IMR-90 (cell line): ENCODE results near the gene ALLC. TPM values are rescaled to one million over a fixed set of nuclear protein-coding genes. Genes with fewer than 3 reads are reported as not detected.

Experiments
- ATAC-seq: fragments of 200-7000 bp; cut with Tn5 transposase; 2 replicates; pipeline ENCODE4 v1.9.1; 2020; ENCODE audit warnings: low read depth, mild to moderate bottlenecking, moderate library complexity
- BruUV-seq: library from RNA; stranded (reverse); fragments of 400-500 nt; replicated peaks from 2 replicates; lab custom pipeline; 2021; lab: Mats Ljungman, UMichigan
- CTCF ChIA-PET: fragments of 300-600 bp; formaldehyde crosslinking; extraction: SDS; loops from one replicate; lab custom pipeline; 2021; ENCODE audit warnings: antibody characterized with exemption; lab: Yijun Ruan, JAX
- POLR2A ChIA-PET: fragments of 300-600 bp; sonication (Branson Sonifier 250); formaldehyde crosslinking; loops from one replicate; lab custom pipeline; 2022; ENCODE audit warnings: antibody characterized with exemption; ENCODE audit not compliant: unreplicated experiment; lab: Charles Lee
- DNase-seq: peaks from one replicate; pipeline ENCODE4 v3.0.0; 2013
- H2AFZ ChIP-seq: replicated peaks from 2 replicates; pipeline ENCODE3; 2013; ENCODE audit warnings: low read length, mild to moderate bottlenecking; ENCODE audit not compliant: poor library complexity
- H2AK5ac ChIP-seq: 2 replicates; pipeline ENCODE4 v1.6.1; 2013; ENCODE audit warnings: low read depth, low read length, inconsistent platforms
- H2AK9ac ChIP-seq: replicated peaks from 2 replicates; pipeline ENCODE3; 2013; ENCODE audit warnings: mild to moderate bottlenecking, low read depth, low read length, moderate library complexity; ENCODE audit not compliant: poor library complexity
- H2BK120ac ChIP-seq: 2 replicates; pipeline ENCODE4 v1.6.1; 2013; ENCODE audit warnings: low read depth, low read length, inconsistent platforms
- H2BK15ac ChIP-seq: 3 replicates; pipeline ENCODE4 v1.6.1; 2013; ENCODE audit warnings: low read depth, low read length, inconsistent platforms
- H2BK20ac ChIP-seq: 2 replicates; pipeline ENCODE4 v1.6.1; 2013; ENCODE audit warnings: low read depth, mild to moderate bottlenecking, inconsistent platforms, low read length, moderate library complexity
- H2BK5ac ChIP-seq: 2 replicates; pipeline ENCODE4 v1.6.1; 2013; ENCODE audit warnings: mild to moderate bottlenecking, low read depth, low read length, inconsistent platforms; ENCODE audit not compliant: poor library complexity, severe bottlenecking
- H3K14ac ChIP-seq: replicated peaks from 2 replicates; pipeline ENCODE4 v1.6.1; 2013; ENCODE audit warnings: low read depth, low read length, inconsistent platforms
- H3K18ac ChIP-seq: 2 replicates; pipeline ENCODE4 v1.6.1; 2013; ENCODE audit warnings: low read depth, low read length, control low read depth
- H3K23ac ChIP-seq: 2 replicates; pipeline ENCODE4 v1.6.1; 2013; ENCODE audit warnings: low read depth, low read length, inconsistent platforms
- H3K27ac ChIP-seq: 2 replicates; pipeline ENCODE4 v1.5.1; 2013; ENCODE audit warnings: mild to moderate bottlenecking, control low read depth, low read length; ENCODE audit not compliant: insufficient read depth
- H3K27me3 ChIP-seq: 2 replicates; pipeline ENCODE4 v1.6.1; 2013; ENCODE audit warnings: low read length; ENCODE audit not compliant: control insufficient read depth, insufficient read depth
- H3K36me3 ChIP-seq: 2 replicates; pipeline ENCODE4 v1.6.1; 2013; ENCODE audit warnings: low read length, mixed read lengths; ENCODE audit not compliant: control insufficient read depth, insufficient read depth
- H3K4ac ChIP-seq: 2 replicates; pipeline ENCODE4 v1.6.1; 2013; ENCODE audit warnings: low read depth, low read length, inconsistent platforms
- H3K4me1 ChIP-seq: 2 replicates; pipeline ENCODE4 v1.6.1; 2013; ENCODE audit warnings: low read length, mixed read lengths; ENCODE audit not compliant: control insufficient read depth, insufficient read depth
- H3K4me2 ChIP-seq: 2 replicates; pipeline ENCODE4 v1.6.1; 2013; ENCODE audit warnings: low read depth, mild to moderate bottlenecking, control low read depth, low read length, moderate library complexity
- H3K4me3 ChIP-seq: 2 replicates; pipeline ENCODE4 v1.5.1; 2013; ENCODE audit warnings: low read depth, mild to moderate bottlenecking, control low read depth, low read length, moderate library complexity; ENCODE audit not compliant: insufficient read depth
- H3K56ac ChIP-seq: 2 replicates; pipeline ENCODE4 v1.6.1; 2013; ENCODE audit warnings: low read length, inconsistent platforms; ENCODE audit not compliant: insufficient read depth; ENCODE audit errors: extremely low read depth
- H3K79me1 ChIP-seq, 2 experiments: 2 replicates each; pipeline ENCODE4 v1.6.1; 2013; ENCODE audit warnings: low read length in 2 of 2, inconsistent platforms in 1 of 2, low read depth in 1 of 2
- H3K9ac ChIP-seq: 2 replicates; pipeline ENCODE4 v1.6.1; 2013; ENCODE audit warnings: low read depth, low read length, control low read depth
- H3K9me1 ChIP-seq: 2 replicates; pipeline ENCODE4 v1.6.1; 2013; ENCODE audit warnings: low read length, inconsistent platforms; ENCODE audit not compliant: insufficient read depth
- H3K9me3 ChIP-seq: 2 replicates; pipeline ENCODE4 v1.6.1; 2013; ENCODE audit warnings: low read length; ENCODE audit not compliant: control insufficient read depth, insufficient read depth
- H4K20me1 ChIP-seq: 2 replicates; pipeline ENCODE4 v1.6.1; 2013; ENCODE audit warnings: low read length, inconsistent platforms; ENCODE audit not compliant: insufficient read depth
- H4K5ac ChIP-seq: 2 replicates; pipeline ENCODE4 v1.6.1; 2013; ENCODE audit warnings: mild to moderate bottlenecking, low read depth, low read length, control low read depth
- H4K8ac ChIP-seq, 2 experiments: 2 replicates each; pipeline ENCODE4 v1.6.1; 2013; ENCODE audit warnings: low read depth in 2 of 2, low read length in 2 of 2, control low read depth in 1 of 2, inconsistent platforms in 1 of 2
- H4K91ac ChIP-seq: 2 replicates; pipeline ENCODE4 v1.6.1; 2013; ENCODE audit warnings: low read depth, low read length, inconsistent platforms; ENCODE audit not compliant: insufficient read depth
- BHLHE40 ChIP-seq: fragments of 150-350 bp; IDR thresholded peaks from 2 replicates; pipeline ENCODE4 v1.6.1; 2016; ENCODE audit warnings: mild to moderate bottlenecking, low read depth, low read length
- CTCF ChIP-seq: conservative IDR thresholded peaks from 2 replicates; pipeline ENCODE4 v1.5.1; 2012; ENCODE audit warnings: mild to moderate bottlenecking, low read depth, low read length, improper control_type of control experiment
- FOS ChIP-seq: fragments of 150-350 bp; IDR thresholded peaks from 2 replicates; pipeline ENCODE4 v1.6.1; 2016; ENCODE audit warnings: low read depth, low read length
- MAFK ChIP-seq: IDR thresholded peaks from 2 replicates; pipeline ENCODE4 v1.6.1; 2012; ENCODE audit warnings: low read depth, low read length, improper control_type of control experiment
- MAZ ChIP-seq: IDR thresholded peaks from 2 replicates; pipeline ENCODE4 v1.6.1; 2012; ENCODE audit warnings: low read depth, mild to moderate bottlenecking, low read length, improper control_type of control experiment, moderate library complexity, borderline replicate concordance
- MXI1 ChIP-seq: IDR thresholded peaks from 2 replicates; pipeline ENCODE4 v1.6.1; 2012; ENCODE audit warnings: low read depth, mild to moderate bottlenecking, low read length, moderate library complexity, borderline replicate concordance
- RCOR1 ChIP-seq: IDR thresholded peaks from 2 replicates; pipeline ENCODE4 v1.6.1; 2012; ENCODE audit warnings: mild to moderate bottlenecking, low read length, improper control_type of control experiment; ENCODE audit not compliant: insufficient replicate concordance
- RFX5 ChIP-seq: IDR thresholded peaks from 2 replicates; pipeline ENCODE4 v1.8.0; 2012; ENCODE audit warnings: low read depth, mild to moderate bottlenecking, low read length, moderate library complexity
- SMC3 ChIP-seq: fragments of 150-350 bp; IDR thresholded peaks from 2 replicates; pipeline ENCODE4 v1.6.1; 2016; ENCODE audit warnings: low read depth, mild to moderate bottlenecking, antibody characterized with exemption, low read length, moderate library complexity
- WGBS, 2 experiments: methylation state at CpG; one replicate each; pipeline versions ENCODE4 v1.1.5 to v1.1.7; 2013; ENCODE audit warnings: missing lambda C conversion rate in 2 of 2; ENCODE audit not compliant: insufficient read length in 1 of 2; ENCODE audit errors: extremely low coverage in 2 of 2; 5-methylcytosine and 5-hydroxymethylcytosine counted together
- dilution Hi-C: fragments of 300-500 bp; cut with HindIII; formaldehyde crosslinking; loops from one replicate; pipeline ENCODE4 v1.14.3; 2018; ENCODE audit warnings: low sequenced_read_pairs; ENCODE audit not compliant: unreplicated experiment
- in situ Hi-C: fragments of 300-500 bp; cut with MboI; formaldehyde crosslinking; loops from 3 replicates; pipeline ENCODE4 v1.14.3; 2019; ENCODE audit warnings: low sequenced_read_pairs, inconsistent platforms, mixed read lengths
- intact Hi-C: fragments of 100-400 bp; cut with micrococcal nuclease; formaldehyde crosslinking; loops from 2 replicates; pipeline ENCODE4 v1.10.0; 2022
- polyA plus RNA-seq, 3 experiments: library from polyadenylated mRNA; depleted of rRNA; stranded (reverse); fragments of >200 nt; gene quantifications; 2 replicates each; pipeline ENCODE4 v1.2.3, GENCODE V29; 2012; ENCODE audit warnings: low replicate concordance in 1 of 3
- total RNA-seq: library from RNA; depleted of rRNA; stranded (reverse); fragments of >200 nt; gene quantifications from 2 replicates; pipeline ENCODE4 v1.2.3, GENCODE V29; 2012

ALLC gene
- total and polyA plus RNA-seq, 2 of the 4 experiments (the other 2 are of a cell fraction), result not detected

- Histone ChIP-seq H4K5ac (no peak overlapping the region), H2BK120ac (no peak overlapping the region), H4K20me1 (no peaks in the 10 kb centered on the region), H2BK15ac (no peak overlapping the region), H3K23ac (no peak overlapping the region), H3K4me3 (no peak overlapping the region), H2AFZ (no peak overlapping the region), H3K9ac (no peak overlapping the region), H3K56ac (no peak overlapping the region), H3K9me1 (no peaks in the 10 kb centered on the region), H3K14ac (no peak overlapping the region), H4K8ac (no peak overlapping the region), H2BK5ac (no peak overlapping the region), H3K27ac (no peak overlapping the region), H3K4me1 (no peaks in the 10 kb centered on the region), H4K91ac (no peak overlapping the region), H3K27me3 (peaks cover 5% of the 10 kb centered on the region; the same call in 1 of the 2 replicates), H3K79me1 (no peaks in the 10 kb centered on the region), H2AK5ac (no peak overlapping the region), H3K4me2 (no peak overlapping the region), H3K18ac (no peak overlapping the region), H3K4ac (no peak overlapping the region), H2AK9ac (no peak overlapping the region), H3K36me3 (no peaks in the 10 kb centered on the region), H2BK20ac (no peak overlapping the region), H3K9me3 (peaks cover 3% of the 10 kb centered on the region; the same call in 1 of the 2 replicates)
- dilution Hi-C loops, result no loop called here
- POLR2A ChIA-PET, result no interaction called here
- CTCF ChIA-PET, result no interaction called here
- no TSS peak for BruUV-seq
- DNase-seq (no peak), ATAC-seq (no peak)
- in situ Hi-C loops, result no loop called here
- no peak for TF ChIP-seq MAZ
- no peak for TF ChIP-seq MAFK
- TF ChIP-seq BHLHE40, result no peak
- TF ChIP-seq CTCF, result no peak
- no peak for TF ChIP-seq RCOR1
- no peak for TF ChIP-seq FOS
- no peak for TF ChIP-seq MXI1
- TF ChIP-seq SMC3, result no peak
- no peak for TF ChIP-seq RFX5
- intact Hi-C loops, result no loop called here
- 60% methylated on average over 1 of the region's 11 CpGs; no CpG with 5 or more reads in 1 of the 2 experiments for WGBS, 2 experiments
Observed at GRCh38 chr2:3611589-3611988, 46.4 kb upstream of the ALLC start.
